Ectodermal cell (in vitro differentiated cells): Measurements from ENCODE around the gene NTF4.
"Not testable (repeated sequence)": the region's sequence is repeated elsewhere in the genome, so short reads cannot be mapped to it uniquely, and the experiment has no call there.

Source experiments
- H3K27ac ChIP-seq: 2 replicates; pipeline ENCODE4 v1.7.0; 2013; ENCODE audit warnings: mild to moderate bottlenecking, low read depth, low read length; ENCODE audit not compliant: insufficient read depth, poor library complexity, severe bottlenecking
- H3K27me3 ChIP-seq: 2 replicates; pipeline ENCODE4 v1.7.0; 2013; ENCODE audit warnings: mild to moderate bottlenecking, low read length; ENCODE audit not compliant: insufficient read depth, control insufficient read depth, poor library complexity, severe bottlenecking
- H3K36me3 ChIP-seq: one replicate; pipeline ENCODE4 v1.7.0; 2013; ENCODE audit warnings: low read length; ENCODE audit not compliant: control insufficient read depth, insufficient read depth
- H3K4me1 ChIP-seq: one replicate; pipeline ENCODE4 v1.7.0; 2013; ENCODE audit warnings: low read length; ENCODE audit not compliant: control insufficient read depth, insufficient read depth
- H3K4me3 ChIP-seq: 2 replicates; pipeline ENCODE4 v1.7.0; 2013; ENCODE audit warnings: low read depth, low read length, control low read depth; ENCODE audit not compliant: insufficient read depth
- H3K9me3 ChIP-seq: 2 replicates; pipeline ENCODE4 v1.7.0; 2013; ENCODE audit warnings: mild to moderate bottlenecking, low read length, moderate library complexity; ENCODE audit not compliant: control insufficient read depth
- WGBS, 2 experiments: methylation state at CpG; one replicate each; pipeline ENCODE4 v1.1.7; 2013; ENCODE audit warnings: missing lambda C conversion rate in 2 of 2; 5-methylcytosine and 5-hydroxymethylcytosine counted together

Gene NTF4

GRCh38 chr19:49038557-49039276 lies 25.9 kb downstream of the NTF4 start:
- not testable (repeated sequence) for H3K4me3 ChIP-seq, H3K9me3 ChIP-seq, H3K27me3 ChIP-seq, H3K36me3 ChIP-seq, H3K27ac ChIP-seq, H3K4me1 ChIP-seq
- WGBS, 2 experiments, result 86 to 90% methylated on average over 26 of the region's 26 CpGs

GRCh38 chr19:49038111-49038510 lies 26.5 kb downstream of the NTF4 start:
- not testable (repeated sequence) for H3K27me3 ChIP-seq, H3K4me1 ChIP-seq, H3K9me3 ChIP-seq, H3K36me3 ChIP-seq, H3K27ac ChIP-seq, H3K4me3 ChIP-seq
- 95 to 98% methylated on average over 6 of the region's 8 CpGs for WGBS, 2 experiments

- not testable (repeated sequence) for H3K27ac ChIP-seq, H3K27me3 ChIP-seq, H3K4me3 ChIP-seq, H3K36me3 ChIP-seq, H3K4me1 ChIP-seq, H3K9me3 ChIP-seq
- WGBS, 2 experiments, result 56 to 61% methylated on average over 16 of the region's 18 CpGs
These were observed 27.8 kb downstream of the NTF4 start, which contains the start of gene CGB1 for GRCh38 chr19:49036815-49037214. Gene CGB1, minus strand, starts transcription at chr19:49036895. Its CDS starts 184 bp downstream, at chr19:49036711.

- not testable (repeated sequence) for H3K27me3 ChIP-seq, H3K4me3 ChIP-seq, H3K4me1 ChIP-seq, H3K27ac ChIP-seq, H3K9me3 ChIP-seq, H3K36me3 ChIP-seq
- WGBS, 2 experiments, result 77 to 78% methylated on average over 28 of the region's 28 CpGs
These were observed 32.8 kb downstream of the NTF4 start, which contains the start of gene CGB2 for GRCh38 chr19:49031642-49032301. Gene CGB2, plus strand, starts transcription at chr19:49031890. Its CDS starts 206 bp downstream, at chr19:49032096.

GRCh38 chr19:49030323-49030722 lies 34.3 kb downstream of the NTF4 start:
- H3K27me3 ChIP-seq, H3K27ac ChIP-seq, H3K9me3 ChIP-seq, H3K4me1 ChIP-seq, H3K4me3 ChIP-seq, H3K36me3 ChIP-seq: not testable (repeated sequence)
- WGBS, 2 experiments, result 97 to 98% methylated on average over 4 of the region's 8 CpGs

GRCh38 chr19:49029749-49030148 lies 34.9 kb downstream of the NTF4 start:
- H3K9me3 ChIP-seq, H3K4me1 ChIP-seq, H3K27me3 ChIP-seq, H3K36me3 ChIP-seq, H3K27ac ChIP-seq, H3K4me3 ChIP-seq: not testable (repeated sequence)
- WGBS, 2 experiments, result 85 to 88% methylated on average over 14 of the region's 14 CpGs

- not testable (repeated sequence) for H3K9me3 ChIP-seq, H3K4me1 ChIP-seq, H3K27me3 ChIP-seq, H3K36me3 ChIP-seq, H3K4me3 ChIP-seq, H3K27ac ChIP-seq
- 85 to 88% methylated on average over 8 of the region's 9 CpGs for WGBS, 2 experiments
These were observed 35.9 kb downstream of the NTF4 start for GRCh38 chr19:49028686-49029085.

GRCh38 chr19:49025599-49025998 lies 39.0 kb downstream of the NTF4 start:
- H3K4me1 ChIP-seq, H3K9me3 ChIP-seq, H3K36me3 ChIP-seq, H3K27ac ChIP-seq, H3K27me3 ChIP-seq, H3K4me3 ChIP-seq: not testable (repeated sequence)
- WGBS, 2 experiments, result 88% methylated on average over 23 of the region's 23 CpGs

- H3K9me3 ChIP-seq, H3K27me3 ChIP-seq, H3K36me3 ChIP-seq, H3K4me3 ChIP-seq, H3K27ac ChIP-seq, H3K4me1 ChIP-seq: not testable (repeated sequence)
- 100% methylated on average over 1 of the region's 6 CpGs; no CpG with 5 or more reads in 1 of the 2 experiments for WGBS, 2 experiments
These were observed 39.5 kb downstream of the NTF4 start for GRCh38 chr19:49025088-49025487.

GRCh38 chr19:49024233-49024632 lies 40.4 kb downstream of the NTF4 start, which contains the start of gene CGB3:
Gene CGB3, minus strand, starts transcription at chr19:49024333. Its CDS starts 362 bp downstream, at chr19:49023971.
- H3K4me3 ChIP-seq, H3K27me3 ChIP-seq, H3K4me1 ChIP-seq, H3K36me3 ChIP-seq, H3K27ac ChIP-seq, H3K9me3 ChIP-seq: not testable (repeated sequence)
- 74 to 79% methylated on average over 12 to 13 of the region's 15 CpGs for WGBS, 2 experiments
